BLaER1 (cell line): ENCODE measurements around the gene MAGI2.

ENCODE experiments used
- H3K27ac ChIP-seq: shearing (Covaris generic); formaldehyde crosslinking; 2 replicates; pipeline ENCODE4 v1.8.1; 2022
- H3K27me3 ChIP-seq: shearing (Covaris generic); formaldehyde crosslinking; 2 replicates; pipeline ENCODE4 v1.8.1; 2022
- H3K36me3 ChIP-seq: shearing (Covaris generic); formaldehyde crosslinking; 2 replicates; pipeline ENCODE4 v1.8.1; 2022
- H3K4me1 ChIP-seq: shearing (Covaris generic); formaldehyde crosslinking; 2 replicates; pipeline ENCODE4 v1.8.1; 2022
- H3K4me2 ChIP-seq: shearing (Covaris generic); formaldehyde crosslinking; 2 replicates; pipeline ENCODE4 v1.8.1; 2022
- H3K4me3 ChIP-seq: shearing (Covaris generic); formaldehyde crosslinking; 2 replicates; pipeline ENCODE4 v1.8.1; 2022
- H3K9ac ChIP-seq: shearing (Covaris generic); formaldehyde crosslinking; 2 replicates; pipeline ENCODE4 v1.8.1; 2022
- H3K9me3 ChIP-seq: shearing (Covaris generic); formaldehyde crosslinking; 2 replicates; pipeline ENCODE4 v1.8.1; 2022
- H4K20me1 ChIP-seq: shearing (Covaris generic); formaldehyde crosslinking; 2 replicates; pipeline ENCODE4 v1.8.1; 2022
- Cebpa-rat ChIP-seq: shearing (Covaris generic); IDR thresholded peaks from 2 replicates; pipeline ENCODE4 v1.8.1; 2022

The MAGI2 gene

GRCh38 chr7:78473571-78474301, 979.7 kb downstream of the MAGI2 start:
- Histone ChIP-seq H3K9ac (no peak overlapping the region), H3K4me2 (no peak overlapping the region), H3K4me3 (no peak overlapping the region), H3K36me3 (no peaks in the 10 kb centered on the region), H3K27ac (no peak overlapping the region), H3K27me3 (no peaks in the 10 kb centered on the region), H4K20me1 (no peaks in the 10 kb centered on the region), H3K9me3 (no peaks in the 10 kb centered on the region), H3K4me1 (no peaks in the 10 kb centered on the region)
- TF ChIP-seq Cebpa-rat, result no peak

- Histone ChIP-seq H3K4me3 (no peak overlapping the region), H3K4me1 (no peaks in the 10 kb centered on the region), H3K27me3 (no peaks in the 10 kb centered on the region), H3K36me3 (no peaks in the 10 kb centered on the region), H3K9ac (no peak overlapping the region), H4K20me1 (no peaks in the 10 kb centered on the region), H3K4me2 (no peak overlapping the region), H3K9me3 (no peaks in the 10 kb centered on the region), H3K27ac (no peak overlapping the region)
- TF ChIP-seq Cebpa-rat, result no peak
Measured at GRCh38 chr7:78473021-78473420, 980.4 kb downstream of the MAGI2 start.

- H3K36me3 ChIP-seq, result no peaks in the 10 kb centered on the region
- H3K4me1 ChIP-seq, result no peaks in the 10 kb centered on the region
- no peak for TF ChIP-seq Cebpa-rat
- H4K20me1 ChIP-seq, result no peaks in the 10 kb centered on the region
- no peak overlapping the region for H3K9ac ChIP-seq
- no peak overlapping the region for H3K4me3 ChIP-seq
- H3K9me3 ChIP-seq, result no peaks in the 10 kb centered on the region
- no peak overlapping the region for H3K27ac ChIP-seq
- no peak overlapping the region for H3K4me2 ChIP-seq
- no peaks in the 10 kb centered on the region for H3K27me3 ChIP-seq
Measured at GRCh38 chr7:78472519-78472918, 980.9 kb downstream of the MAGI2 start.

- H4K20me1 ChIP-seq, result no peaks in the 10 kb centered on the region
- H3K4me3 ChIP-seq, result no peak overlapping the region
- TF ChIP-seq Cebpa-rat, result no peak
- H3K4me2 ChIP-seq, result no peak overlapping the region
- no peaks in the 10 kb centered on the region for H3K36me3 ChIP-seq
- no peak overlapping the region for H3K9ac ChIP-seq
- no peaks in the 10 kb centered on the region for H3K4me1 ChIP-seq
- no peak overlapping the region for H3K27ac ChIP-seq
- no peaks in the 10 kb centered on the region for H3K9me3 ChIP-seq
- H3K27me3 ChIP-seq, result no peaks in the 10 kb centered on the region
Measured at GRCh38 chr7:78465894-78466293, 987.6 kb downstream of the MAGI2 start.

GRCh38 chr7:78463039-78463438, 990.4 kb downstream of the MAGI2 start:
- H3K36me3 ChIP-seq, result no peaks in the 10 kb centered on the region
- no peak overlapping the region for H3K4me2 ChIP-seq
- no peak for TF ChIP-seq Cebpa-rat
- no peaks in the 10 kb centered on the region for H3K9me3 ChIP-seq
- H3K9ac ChIP-seq, result no peak overlapping the region
- H3K4me1 ChIP-seq, result no peaks in the 10 kb centered on the region
- H3K27ac ChIP-seq, result no peak overlapping the region
- no peak overlapping the region for H3K4me3 ChIP-seq
- no peaks in the 10 kb centered on the region for H3K27me3 ChIP-seq
- no peaks in the 10 kb centered on the region for H4K20me1 ChIP-seq

- Histone ChIP-seq H3K9me3 (no peaks in the 10 kb centered on the region), H3K27ac (no peak overlapping the region)
Measured at GRCh38 chr7:78450706-78451105, 1002.8 kb downstream of the MAGI2 start.

GRCh38 chr7:78448911-78449310, 1004.6 kb downstream of the MAGI2 start:
- H3K36me3 ChIP-seq, result no peaks in the 10 kb centered on the region
- H4K20me1 ChIP-seq, result no peaks in the 10 kb centered on the region
- no peaks in the 10 kb centered on the region for H3K27me3 ChIP-seq

More at GRCh38 chr7:78450706-78451105, 1002.8 kb downstream of the MAGI2 start:
- H3K27me3 ChIP-seq, result no peaks in the 10 kb centered on the region
- TF ChIP-seq Cebpa-rat, result no peak
- H3K4me3 ChIP-seq, result no peak overlapping the region
- H3K9ac ChIP-seq, result no peak overlapping the region
- no peaks in the 10 kb centered on the region for H3K36me3 ChIP-seq
- no peaks in the 10 kb centered on the region for H3K4me1 ChIP-seq
- H4K20me1 ChIP-seq, result no peaks in the 10 kb centered on the region
- H3K4me2 ChIP-seq, result no peak overlapping the region

GRCh38 chr7:78444267-78444666, 1009.2 kb downstream of the MAGI2 start:
- Histone ChIP-seq H3K36me3 (no peaks in the 10 kb centered on the region), H3K27ac (no peak overlapping the region), H3K9ac (no peak overlapping the region), H3K4me1 (no peaks in the 10 kb centered on the region), H3K27me3 (no peaks in the 10 kb centered on the region), H3K4me2 (no peak overlapping the region), H3K4me3 (no peak overlapping the region), H4K20me1 (no peaks in the 10 kb centered on the region), H3K9me3 (no peaks in the 10 kb centered on the region)
- no peak for TF ChIP-seq Cebpa-rat

More at GRCh38 chr7:78448911-78449310, 1004.6 kb downstream of the MAGI2 start:
- TF ChIP-seq Cebpa-rat, result no peak
- H3K4me2 ChIP-seq, result no peak overlapping the region
- H3K27ac ChIP-seq, result no peak overlapping the region
- H3K4me3 ChIP-seq, result no peak overlapping the region
- H3K9ac ChIP-seq, result no peak overlapping the region
- no peaks in the 10 kb centered on the region for H3K9me3 ChIP-seq
- no peaks in the 10 kb centered on the region for H3K4me1 ChIP-seq

- no peak overlapping the region for H3K27ac ChIP-seq
- H3K4me1 ChIP-seq, result no peaks in the 10 kb centered on the region
- H3K36me3 ChIP-seq, result no peaks in the 10 kb centered on the region
- H4K20me1 ChIP-seq, result no peaks in the 10 kb centered on the region
- H3K27me3 ChIP-seq, result no peaks in the 10 kb centered on the region
- no peak overlapping the region for H3K4me3 ChIP-seq
- no peak for TF ChIP-seq Cebpa-rat
- H3K9ac ChIP-seq, result no peak overlapping the region
- H3K4me2 ChIP-seq, result no peak overlapping the region
- H3K9me3 ChIP-seq, result no peaks in the 10 kb centered on the region
Measured at GRCh38 chr7:78443811-78444210, 1009.7 kb downstream of the MAGI2 start.

GRCh38 chr7:78441737-78442136, 1011.7 kb downstream of the MAGI2 start:
- H3K9ac ChIP-seq, result no peak overlapping the region
- no peaks in the 10 kb centered on the region for H4K20me1 ChIP-seq
- H3K36me3 ChIP-seq, result no peaks in the 10 kb centered on the region
- TF ChIP-seq Cebpa-rat, result no peak
- no peak overlapping the region for H3K27ac ChIP-seq
- H3K9me3 ChIP-seq, result no peaks in the 10 kb centered on the region
- H3K4me2 ChIP-seq, result no peak overlapping the region
- H3K27me3 ChIP-seq, result no peaks in the 10 kb centered on the region
- H3K4me3 ChIP-seq, result no peak overlapping the region
- H3K4me1 ChIP-seq, result no peaks in the 10 kb centered on the region

GRCh38 chr7:78438433-78438832, 1015.0 kb downstream of the MAGI2 start:
- no peaks in the 10 kb centered on the region for H3K36me3 ChIP-seq
- no peak overlapping the region for H3K4me3 ChIP-seq
- H3K9ac ChIP-seq, result no peak overlapping the region
- no peaks in the 10 kb centered on the region for H3K27me3 ChIP-seq
- no peaks in the 10 kb centered on the region for H4K20me1 ChIP-seq
- H3K9me3 ChIP-seq, result no peaks in the 10 kb centered on the region
- no peak overlapping the region for H3K4me2 ChIP-seq
- no peak for TF ChIP-seq Cebpa-rat
- no peaks in the 10 kb centered on the region for H3K4me1 ChIP-seq
- no peak overlapping the region for H3K27ac ChIP-seq
